HG02623 (cell line): ENCODE results near the gene IQUB.
"Not testable (repeated sequence)": the region's sequence is repeated elsewhere in the genome, so short reads cannot be mapped to it uniquely, and the experiment has no call there.

Source experiments
- ATAC-seq: cut with Tn5 transposase; IDR thresholded peaks from one replicate; pipeline ENCODE4 v1.9.1; 2021; ENCODE audit warnings: moderate library complexity; ENCODE audit not compliant: unreplicated experiment

The IQUB gene

DNA sequence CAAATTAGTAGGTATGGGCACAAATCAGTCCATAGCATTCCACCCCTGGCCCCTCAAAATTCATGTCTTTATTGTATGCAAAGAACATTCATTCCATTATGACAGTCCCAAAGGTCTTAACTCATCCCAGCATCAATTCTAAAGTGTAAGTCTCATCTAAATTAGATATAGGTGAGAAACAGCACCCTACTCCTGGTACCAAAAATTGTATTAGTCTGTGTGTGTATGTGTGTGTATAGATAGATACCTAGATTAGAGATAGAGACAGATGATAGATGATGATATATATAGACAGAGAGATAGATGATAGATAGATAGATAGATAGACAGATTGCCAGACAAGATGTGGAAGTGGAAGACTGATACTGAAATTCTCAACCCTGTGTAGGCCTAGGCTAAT, 109.9 kb downstream of the IQUB start:
- ATAC-seq = no peak

DNA sequence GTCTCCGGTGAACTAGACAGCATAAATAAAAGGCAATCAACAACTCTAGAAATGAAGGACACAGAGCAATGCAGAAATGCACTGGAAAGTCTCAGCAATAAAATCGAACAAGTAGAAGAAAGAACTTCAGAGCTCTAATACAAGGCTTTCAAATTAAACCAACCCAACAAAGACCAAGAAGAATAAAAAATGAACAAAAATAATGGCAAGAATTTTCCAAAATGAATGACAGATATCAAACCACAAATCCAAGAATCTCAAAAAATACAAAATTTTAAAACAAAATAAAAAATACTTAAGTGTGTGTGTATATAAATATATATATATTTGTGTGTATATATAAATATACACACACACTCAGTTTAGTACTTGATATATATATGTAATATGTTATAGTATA, 110.8 kb downstream of the IQUB start:
- no peak for ATAC-seq

DNA sequence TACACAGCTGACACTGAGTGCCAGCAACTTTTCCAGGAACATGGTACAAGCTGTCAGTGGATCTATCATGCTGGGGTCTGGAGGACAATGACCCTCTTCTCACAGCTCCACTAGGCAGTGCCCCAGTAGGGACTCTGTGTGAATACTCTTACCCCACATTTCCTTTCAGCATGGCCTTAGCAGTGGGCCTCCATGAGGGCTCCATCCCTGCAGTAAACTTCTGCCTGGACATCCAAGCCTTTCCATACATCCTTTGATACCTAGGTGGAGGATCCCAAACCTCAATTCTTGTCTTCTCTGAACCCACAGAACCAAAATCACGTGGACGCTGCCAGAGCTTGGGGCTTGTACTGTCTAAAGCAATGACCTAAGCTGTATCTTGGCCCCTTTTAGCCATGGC, 116.8 kb downstream of the IQUB start:
- ATAC-seq = no peak

DNA sequence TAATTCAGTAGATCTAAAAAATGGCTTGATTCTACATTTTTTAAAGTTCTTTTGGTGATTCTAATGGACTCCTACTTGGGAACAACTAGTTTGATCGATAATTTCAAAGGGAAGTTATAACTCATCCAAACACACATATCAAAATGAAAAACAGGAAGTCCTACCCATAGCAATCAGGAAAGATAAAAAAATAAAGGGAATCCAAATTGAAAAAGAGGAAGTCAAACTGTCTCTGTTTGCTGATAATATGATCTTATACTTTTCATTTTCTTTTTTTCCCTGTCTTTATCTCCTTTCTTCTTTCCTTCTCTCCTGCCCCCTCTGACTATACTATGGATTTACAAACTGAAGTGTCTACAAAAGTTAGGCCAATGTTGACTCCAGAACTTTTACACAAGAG, 118.8 kb downstream of the IQUB start:
- ATAC-seq = no peak

DNA sequence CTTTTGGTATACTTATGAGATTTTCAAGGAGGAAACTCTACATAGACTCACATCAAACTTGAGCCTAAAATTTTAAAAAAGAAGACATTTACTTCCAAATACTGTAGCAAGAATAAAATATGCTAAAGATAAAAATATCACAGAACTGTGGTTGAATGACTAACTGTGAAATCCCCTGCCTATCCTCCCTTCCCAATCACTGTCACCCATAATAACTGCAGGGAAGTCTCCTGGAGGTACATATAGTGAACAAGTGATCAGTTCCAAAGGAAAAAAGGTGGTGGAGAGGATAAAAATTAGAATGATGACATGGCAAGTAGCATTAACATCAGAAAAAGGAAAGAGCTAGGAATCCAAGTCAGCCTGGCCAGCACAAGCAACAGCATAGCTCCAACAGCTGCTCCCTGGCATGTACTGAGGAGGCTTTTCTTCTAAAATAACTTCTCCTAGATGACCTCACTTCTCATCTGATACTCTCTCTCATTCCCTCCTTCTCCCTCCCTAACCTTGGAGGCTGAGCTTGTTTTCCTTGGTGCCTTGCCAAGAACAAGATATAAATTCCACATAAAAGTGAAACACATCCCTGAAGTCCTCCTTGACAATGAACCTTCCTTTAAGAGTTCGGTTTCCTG, 124.0 kb downstream of the IQUB start:
- no peak for ATAC-seq

DNA sequence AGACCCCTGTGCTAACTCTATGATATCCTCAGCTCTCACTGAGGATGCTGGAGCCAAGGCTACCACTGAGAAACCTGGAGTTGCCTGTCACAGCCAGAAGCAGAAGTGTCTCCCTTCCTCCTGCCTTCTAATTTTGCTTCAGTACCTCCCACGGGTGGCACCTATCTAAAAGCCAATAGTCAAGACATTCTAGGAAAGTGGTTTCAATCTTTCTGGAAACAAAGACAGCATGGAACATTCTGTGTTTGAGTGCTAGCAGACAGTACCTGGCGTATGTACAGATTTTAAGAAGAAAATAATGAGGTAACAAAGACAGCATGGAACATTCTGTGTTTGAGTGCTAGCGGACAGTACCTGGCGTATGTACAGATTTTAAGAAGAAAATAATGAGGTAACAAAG, 126.4 kb downstream of the IQUB start:
- not testable (repeated sequence) for ATAC-seq
